Measurements from ENCODE around the gene S1PR4.
A peak's percentile ranks its signal among the peaks of the same experiment; 100 is the strongest.
"Not testable (repeated sequence)": the region's sequence is repeated elsewhere in the genome, so short reads cannot be mapped to it uniquely, and the experiment has no call there.

Gene S1PR4

GRCh38 chr19:3153286-3154230, 25.0 kb upstream of the S1PR4 start:
- WGBS (ENCODE audit: extremely low coverage, insufficient coverage, insufficient read length) = 100% methylated on average over 3 of the region's 3 CpGs
- no peak overlapping the region for H3K4me3 ChIP-seq (ENCODE audit: low read depth, low read length)
- H3K4me1 ChIP-seq (ENCODE audit: control insufficient read depth in 1 of 2, insufficient read depth in 2 of 2, low read length in 2 of 2) = peaks cover 4 to 9% of the 10 kb centered on the region in 2 experiments
- H2AFZ ChIP-seq (ENCODE audit: insufficient read depth, low read length, poor library complexity) = no peak overlapping the region
- peaks cover 3% of the 10 kb centered on the region for H3K79me1 ChIP-seq (ENCODE audit: low read length)
- H3K9ac ChIP-seq (ENCODE audit: low read length) = no peak overlapping the region
- no peak overlapping the region for H3K23ac ChIP-seq (ENCODE audit: low read length)
- no peak overlapping the region for H3K18ac ChIP-seq (ENCODE audit: low read length)
- no peaks in the 10 kb centered on the region for H3K79me2 ChIP-seq (ENCODE audit: control insufficient read depth, insufficient read depth, low read length, poor library complexity)
- H3K9me3 ChIP-seq (ENCODE audit: insufficient read depth, low read depth, low read length) = peaks cover 11% of the 10 kb centered on the region
- H2BK120ac ChIP-seq (ENCODE audit: insufficient read depth, low read length, poor library complexity) = no peak overlapping the region
- no peaks in the 10 kb centered on the region for H3K36me3 ChIP-seq (ENCODE audit: control insufficient read depth in 1 of 2, insufficient read depth in 2 of 2, low read length in 2 of 2)
- no peak overlapping the region for H3K4ac ChIP-seq (ENCODE audit: low read depth, low read length)
- no peak overlapping the region for H2BK12ac ChIP-seq (ENCODE audit: low read length)
- no peak for DNase-seq
- no peak overlapping the region for H2BK5ac ChIP-seq (ENCODE audit: low read depth, low read length, poor library complexity)
- H3K27ac ChIP-seq (ENCODE audit: low read depth, low read length) = no peak overlapping the region
- H2AK5ac ChIP-seq (ENCODE audit: low read length) = no peak overlapping the region
- no peak overlapping the region for H4K8ac ChIP-seq (ENCODE audit: low read depth, low read length)
- no peak overlapping the region for H3K4me2 ChIP-seq (ENCODE audit: low read length)
- no peak overlapping the region for H4K12ac ChIP-seq (ENCODE audit: low read depth, low read length)
- H4K91ac ChIP-seq (ENCODE audit: low read depth, low read length) = no peak overlapping the region
- no peaks in the 10 kb centered on the region for H3K27me3 ChIP-seq (ENCODE audit: insufficient read depth, low read length)
- no peak overlapping the region for H3K14ac ChIP-seq (ENCODE audit: low read length)

DNA sequence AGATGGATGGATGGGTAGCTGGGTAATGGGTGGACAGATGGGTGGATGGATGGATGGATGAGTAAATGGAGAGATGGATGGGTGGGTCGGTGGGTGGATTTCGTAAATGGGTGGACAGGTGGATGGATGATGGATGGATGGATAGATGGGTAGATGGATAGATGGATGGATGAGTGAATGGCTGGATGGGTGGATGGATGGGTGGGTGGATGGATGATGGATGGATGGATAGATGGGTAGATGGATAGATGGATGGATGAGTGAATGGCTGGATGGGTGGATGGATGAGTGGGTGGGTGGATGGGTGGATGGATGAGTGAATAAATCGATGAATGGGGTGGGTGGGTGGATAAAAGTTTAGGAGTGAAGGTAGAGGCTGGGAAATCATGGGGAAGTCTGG, 24.1 kb upstream of the S1PR4 start:
- not testable (repeated sequence) for DNase-seq; H2BK5ac ChIP-seq (ENCODE audit: low read depth, low read length, poor library complexity); H2BK120ac ChIP-seq (ENCODE audit: insufficient read depth, low read length, poor library complexity); H4K8ac ChIP-seq (ENCODE audit: low read depth, low read length); H2AK5ac ChIP-seq (ENCODE audit: low read length); H3K4me1 ChIP-seq (ENCODE audit: control insufficient read depth in 1 of 2, insufficient read depth in 2 of 2, low read length in 2 of 2); H3K36me3 ChIP-seq (ENCODE audit: control insufficient read depth in 1 of 2, insufficient read depth in 2 of 2, low read length in 2 of 2); H3K79me2 ChIP-seq (ENCODE audit: control insufficient read depth, insufficient read depth, low read length, poor library complexity); H4K91ac ChIP-seq (ENCODE audit: low read depth, low read length); H3K9me3 ChIP-seq (ENCODE audit: insufficient read depth, low read depth, low read length); H3K79me1 ChIP-seq (ENCODE audit: low read length); H3K23ac ChIP-seq (ENCODE audit: low read length); H3K27ac ChIP-seq (ENCODE audit: low read depth, low read length); H3K14ac ChIP-seq (ENCODE audit: low read length); H4K12ac ChIP-seq (ENCODE audit: low read depth, low read length); H3K4ac ChIP-seq (ENCODE audit: low read depth, low read length); H3K4me2 ChIP-seq (ENCODE audit: low read length); H2BK12ac ChIP-seq (ENCODE audit: low read length); H3K27me3 ChIP-seq (ENCODE audit: insufficient read depth, low read length); H3K4me3 ChIP-seq (ENCODE audit: low read depth, low read length); H3K9ac ChIP-seq (ENCODE audit: low read length); H3K18ac ChIP-seq (ENCODE audit: low read length)
- peak overlapping the region; percentile 10 for H2AFZ ChIP-seq (ENCODE audit: insufficient read depth, low read length, poor library complexity)
- 100% methylated on average over 3 of the region's 3 CpGs for WGBS (ENCODE audit: extremely low coverage, insufficient coverage, insufficient read length)

DNA sequence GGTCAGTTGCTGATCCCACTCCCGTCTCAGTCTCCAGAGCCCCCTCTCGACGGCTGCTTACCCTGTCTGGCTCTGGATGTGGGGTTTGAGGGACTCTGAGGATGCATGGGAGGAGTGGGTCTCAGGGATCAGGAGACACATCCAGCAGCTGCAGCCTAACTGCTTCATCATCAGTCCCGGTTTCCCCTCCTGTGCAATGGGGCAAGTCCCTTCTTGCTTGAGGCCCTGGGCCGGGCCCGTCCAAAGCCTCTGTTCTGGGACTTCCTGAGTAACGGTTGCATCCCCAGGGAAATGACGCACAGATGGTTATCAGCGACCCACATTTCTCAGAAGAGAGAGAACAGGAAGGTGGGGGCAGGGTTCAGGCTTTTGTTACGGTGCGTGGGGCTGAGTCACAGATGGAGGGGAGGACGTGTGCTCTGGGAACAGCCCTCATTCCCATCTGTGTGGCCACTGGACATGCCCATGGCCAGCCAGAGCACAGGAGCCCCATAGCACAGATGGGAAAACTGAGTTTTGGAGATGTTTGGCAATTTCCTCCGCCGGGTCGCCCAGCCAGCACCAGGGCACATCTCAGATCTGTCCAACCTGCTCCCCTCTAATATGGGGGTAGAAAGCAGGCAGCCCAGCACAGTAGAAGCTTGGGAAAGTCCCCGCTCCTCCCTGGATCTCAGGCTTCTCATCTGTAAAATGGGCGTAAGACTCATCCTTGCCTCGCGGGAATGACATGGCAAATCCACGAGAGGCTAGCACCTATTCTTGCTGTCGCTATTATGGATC, 23.4 kb upstream of the S1PR4 start:
- Histone ChIP-seq H2BK120ac (ENCODE audit: insufficient read depth, low read length, poor library complexity) (no peak overlapping the region), H3K4me3 (ENCODE audit: low read depth, low read length) (no peak overlapping the region), H3K79me2 (ENCODE audit: control insufficient read depth, insufficient read depth, low read length, poor library complexity) (no peaks in the 10 kb centered on the region), H2BK12ac (ENCODE audit: low read length) (no peak overlapping the region), H3K18ac (ENCODE audit: low read length) (peak overlapping the region; percentile 18), H4K12ac (ENCODE audit: low read depth, low read length) (no peak overlapping the region), H3K23ac (ENCODE audit: low read length) (no peak overlapping the region), H3K14ac (ENCODE audit: low read length) (no peak overlapping the region), H2BK5ac (ENCODE audit: low read depth, low read length, poor library complexity) (no peak overlapping the region), H4K8ac (ENCODE audit: low read depth, low read length) (peak overlapping the region; percentile 20), H3K4ac (ENCODE audit: low read depth, low read length) (no peak overlapping the region), H3K27me3 (ENCODE audit: insufficient read depth, low read length) (no peaks in the 10 kb centered on the region), H4K91ac (ENCODE audit: low read depth, low read length) (no peak overlapping the region), H3K79me1 (ENCODE audit: low read length) (peaks cover 3% of the 10 kb centered on the region), H2AFZ (ENCODE audit: insufficient read depth, low read length, poor library complexity) (peak overlapping the region; percentile 10), H2AK5ac (ENCODE audit: low read length) (no peak overlapping the region), H3K27ac (ENCODE audit: low read depth, low read length) (no peak overlapping the region), H3K36me3 (ENCODE audit: control insufficient read depth in 1 of 2, insufficient read depth in 2 of 2, low read length in 2 of 2) (no peaks in the 10 kb centered on the region), H3K9me3 (ENCODE audit: insufficient read depth, low read depth, low read length) (peaks cover 6% of the 10 kb centered on the region), H3K4me2 (ENCODE audit: low read length) (no peak overlapping the region), H3K9ac (ENCODE audit: low read length) (no peak overlapping the region), H3K4me1 (ENCODE audit: control insufficient read depth in 1 of 2, insufficient read depth in 2 of 2, low read length in 2 of 2) (peaks cover 4 to 9% of the 10 kb centered on the region in 2 experiments)
- peak; percentile 100 for DNase-seq
- WGBS (ENCODE audit: extremely low coverage, insufficient coverage, insufficient read length) = no CpG with 5 or more reads among the region's 21 CpGs

GRCh38 chr19:3157096-3157845, 21.3 kb upstream of the S1PR4 start:
- Histone ChIP-seq H2BK5ac (ENCODE audit: low read depth, low read length, poor library complexity) (no peak overlapping the region), H2BK120ac (ENCODE audit: insufficient read depth, low read length, poor library complexity) (no peak overlapping the region), H3K18ac (ENCODE audit: low read length) (no peak overlapping the region), H2AFZ (ENCODE audit: insufficient read depth, low read length, poor library complexity) (no peak overlapping the region), H3K4me1 (ENCODE audit: control insufficient read depth in 1 of 2, insufficient read depth in 2 of 2, low read length in 2 of 2) (peaks cover 4 to 9% of the 10 kb centered on the region in 2 experiments), H3K14ac (ENCODE audit: low read length) (no peak overlapping the region), H4K91ac (ENCODE audit: low read depth, low read length) (no peak overlapping the region), H3K79me2 (ENCODE audit: control insufficient read depth, insufficient read depth, low read length, poor library complexity) (no peaks in the 10 kb centered on the region), H3K27me3 (ENCODE audit: insufficient read depth, low read length) (no peaks in the 10 kb centered on the region), H3K9me3 (ENCODE audit: insufficient read depth, low read depth, low read length) (peaks cover 6% of the 10 kb centered on the region), H4K8ac (ENCODE audit: low read depth, low read length) (no peak overlapping the region), H3K27ac (ENCODE audit: low read depth, low read length) (no peak overlapping the region), H3K36me3 (ENCODE audit: control insufficient read depth in 1 of 2, insufficient read depth in 2 of 2, low read length in 2 of 2) (no peaks in the 10 kb centered on the region), H3K4me3 (ENCODE audit: low read depth, low read length) (no peak overlapping the region), H3K9ac (ENCODE audit: low read length) (no peak overlapping the region), H2AK5ac (ENCODE audit: low read length) (no peak overlapping the region), H3K4me2 (ENCODE audit: low read length) (no peak overlapping the region), H4K12ac (ENCODE audit: low read depth, low read length) (no peak overlapping the region), H3K4ac (ENCODE audit: low read depth, low read length) (no peak overlapping the region), H2BK12ac (ENCODE audit: low read length) (no peak overlapping the region), H3K79me1 (ENCODE audit: low read length) (peaks cover 3% of the 10 kb centered on the region), H3K23ac (ENCODE audit: low read length) (no peak overlapping the region)
- WGBS (ENCODE audit: extremely low coverage, insufficient coverage, insufficient read length) = no CpG with 5 or more reads among the region's 23 CpGs
- no peak for DNase-seq

All from trophoblast cell (in vitro differentiated cells and primary cell).